ENCODE data around the gene KRT15. TPM values are rescaled to one million over a fixed set of nuclear protein-coding genes. Genes with fewer than 3 reads are reported as not detected.

The KRT15 gene
- total and polyA plus RNA-seq, 2 of the 4 experiments (the other 2 are of a cell fraction): 2.9 to 5.3 TPM

- no peak overlapping the region for H2BK120ac ChIP-seq (ENCODE audit: low read depth, low read length)
- TF ChIP-seq ELK1 (IDR thresholded peaks at IDR 0.05; ENCODE audit: borderline replicate concordance, low read depth, low read length): no peak
- TF ChIP-seq USF2 (IDR thresholded peaks at IDR 0.05; ENCODE audit: low read depth, low read length): no peak
- no peak for TF ChIP-seq MAFK (IDR thresholded peaks at IDR 0.05; ENCODE audit: low read depth, low read length)
- no peak for TF ChIP-seq CHD1 (IDR thresholded peaks at IDR 0.05; ENCODE audit: low read depth, low read length)
- TF ChIP-seq RAD21 (IDR thresholded peaks at IDR 0.05; ENCODE audit: low read length): no peak
- TF ChIP-seq FOS (IDR thresholded peaks at IDR 0.05; ENCODE audit: low read depth, low read length): no peak
- no peak for TF ChIP-seq RCOR1 (IDR thresholded peaks at IDR 0.05; ENCODE audit: insufficient replicate concordance, low read length)
- no peak for TF ChIP-seq SMC3 (IDR thresholded peaks at IDR 0.05; ENCODE audit: low read depth, low read length)
- TF ChIP-seq MAZ (IDR thresholded peaks at IDR 0.05; ENCODE audit: borderline replicate concordance, low read depth, low read length): no peak
- TF ChIP-seq POLR2A (IDR thresholded peaks at IDR 0.05; ENCODE audit: low read depth, low read length): no peak
- TF ChIP-seq CTCF (conservative IDR thresholded peaks at IDR 0.05; ENCODE audit: low read depth, low read length): no peak
- TF ChIP-seq MXI1 (IDR thresholded peaks at IDR 0.05; ENCODE audit: borderline replicate concordance, low read depth, low read length): no peak
- no peak overlapping the region for H3K14ac ChIP-seq (replicated peaks; ENCODE audit: low read depth, low read length)
- H3K4me3 ChIP-seq (ENCODE audit: insufficient read depth, low read depth, low read length): no peak overlapping the region
- H3K79me1 ChIP-seq (ENCODE audit: low read depth in 1 of 2, low read length in 2 of 2): no peaks in the 10 kb centered on the region
- no peak overlapping the region for H2AK5ac ChIP-seq (ENCODE audit: low read depth, low read length)
- no peak overlapping the region for H4K91ac ChIP-seq (ENCODE audit: insufficient read depth, low read depth, low read length)
- POLR2A ChIA-PET (ENCODE audit: unreplicated experiment): no interaction called here
- H3K56ac ChIP-seq (ENCODE audit: extremely low read depth, insufficient read depth, low read length): no peak overlapping the region
- H2BK15ac ChIP-seq (ENCODE audit: low read depth, low read length): no peak overlapping the region
- H3K9me1 ChIP-seq (ENCODE audit: insufficient read depth, low read length): no peaks in the 10 kb centered on the region
- 95% methylated on average over 12 of the region's 13 CpGs; no CpG with 5 or more reads in 1 of the 2 experiments for WGBS, 2 experiments (ENCODE audit: extremely low coverage in 2 of 2, insufficient read length in 1 of 2)
- dilution Hi-C loops (cut with HindIII; ENCODE audit: low sequenced_read_pairs, unreplicated experiment): no loop called here
- H2BK20ac ChIP-seq (ENCODE audit: low read depth, low read length): no peak overlapping the region
- intact Hi-C loops (cut with micrococcal nuclease): no loop called here
- no peak overlapping the region for H3K23ac ChIP-seq (ENCODE audit: low read depth, low read length)
- peaks cover 7% of the 10 kb centered on the region; the same call in 1 of the 2 replicates for H3K27me3 ChIP-seq (ENCODE audit: control insufficient read depth, insufficient read depth, low read length)
- no peak overlapping the region for H2AFZ ChIP-seq (replicated peaks; ENCODE audit: low read length, poor library complexity)
- BruUV-seq (replicated peaks): no TSS peak
- H3K18ac ChIP-seq (ENCODE audit: low read depth, low read length): no peak overlapping the region
- no peak overlapping the region for H4K5ac ChIP-seq (ENCODE audit: low read depth, low read length)
- CTCF ChIA-PET: no interaction called here
- H3K9ac ChIP-seq (ENCODE audit: low read depth, low read length): no peak overlapping the region
- no peak overlapping the region for H2BK5ac ChIP-seq (ENCODE audit: low read depth, low read length, poor library complexity, severe bottlenecking)
- no peak overlapping the region for H3K4ac ChIP-seq (ENCODE audit: low read depth, low read length)
- no peaks in the 10 kb centered on the region for H3K36me3 ChIP-seq (ENCODE audit: control insufficient read depth, insufficient read depth, low read length)
- ATAC-seq (ENCODE audit: low read depth) (no peak), DNase-seq (no peak)
- no peaks in the 10 kb centered on the region for H3K9me3 ChIP-seq (ENCODE audit: control insufficient read depth, insufficient read depth, low read length)
- no peak overlapping the region for H3K4me2 ChIP-seq (ENCODE audit: low read depth, low read length)
- H2AK9ac ChIP-seq (replicated peaks; ENCODE audit: low read depth, low read length, poor library complexity): no peak overlapping the region
- no peak overlapping the region for H4K8ac ChIP-seq (ENCODE audit: low read depth in 2 of 2, low read length in 2 of 2)
- in situ Hi-C loops (cut with MboI; ENCODE audit: low sequenced_read_pairs): no loop called here
- no peaks in the 10 kb centered on the region for H4K20me1 ChIP-seq (ENCODE audit: insufficient read depth, low read length)
- H3K4me1 ChIP-seq (ENCODE audit: control insufficient read depth, insufficient read depth, low read length): no peaks in the 10 kb centered on the region
- no peak overlapping the region for H3K27ac ChIP-seq (ENCODE audit: insufficient read depth, low read length)
These were observed 32.4 kb downstream of the KRT15 start for GRCh38 chr17:41486316-41486715.
